HG03139 (cell line): ENCODE measurements around the gene TAGLN3.

ENCODE experiments used
- ATAC-seq: cut with Tn5 transposase; IDR thresholded peaks from one replicate; pipeline ENCODE4 v1.9.1; 2021; ENCODE audit not compliant: unreplicated experiment

TAGLN3 gene

GRCh38 chr3:111998636-111999483 is at the start of gene TAGLN3:
TSS of gene TAGLN3 (plus strand) at chr3:111998922. CDS start at chr3:111999423, 501 bp downstream.
- peak; percentile 36 for ATAC-seq

- no peak for ATAC-seq
Observed at GRCh38 chr3:111949712-111950111, 49.0 kb upstream of the TAGLN3 start.

GRCh38 chr3:111951032-111951431 is 47.7 kb upstream of the TAGLN3 start:
- no peak for ATAC-seq

GRCh38 chr3:111952086-111952485 is 46.6 kb upstream of the TAGLN3 start:
- ATAC-seq, result no peak

GRCh38 chr3:111952866-111953450 is 45.8 kb upstream of the TAGLN3 start:
- ATAC-seq, result no peak

- no peak for ATAC-seq
Observed at GRCh38 chr3:111954228-111954990, 44.3 kb upstream of the TAGLN3 start.

- no peak for ATAC-seq
Observed at GRCh38 chr3:111955876-111956275, 42.8 kb upstream of the TAGLN3 start.

- ATAC-seq, result no peak
Observed at GRCh38 chr3:111956449-111956848, 42.3 kb upstream of the TAGLN3 start.

GRCh38 chr3:111956995-111957734 is 41.6 kb upstream of the TAGLN3 start:
- no peak for ATAC-seq

- no peak for ATAC-seq
Observed at GRCh38 chr3:111961461-111962164, 37.1 kb upstream of the TAGLN3 start.

GRCh38 chr3:111963424-111963823 is 35.3 kb upstream of the TAGLN3 start:
- no peak for ATAC-seq

- no peak for ATAC-seq
Observed at GRCh38 chr3:111965484-111965883, 33.2 kb upstream of the TAGLN3 start.

- ATAC-seq, result no peak
Observed at GRCh38 chr3:111967068-111967467, 31.7 kb upstream of the TAGLN3 start.

- ATAC-seq, result peak; percentile 90
Observed at GRCh38 chr3:111967651-111968274, 31.0 kb upstream of the TAGLN3 start.

GRCh38 chr3:111968319-111969054 is 30.2 kb upstream of the TAGLN3 start:
- ATAC-seq, result no peak

GRCh38 chr3:111970376-111970775 is 28.3 kb upstream of the TAGLN3 start:
- ATAC-seq, result no peak

- no peak for ATAC-seq
Observed at GRCh38 chr3:111971533-111972130, 27.1 kb upstream of the TAGLN3 start.

GRCh38 chr3:111972891-111973290 is 25.8 kb upstream of the TAGLN3 start:
- no peak for ATAC-seq

GRCh38 chr3:111975131-111975530 is 23.6 kb upstream of the TAGLN3 start:
- no peak for ATAC-seq
